ENCODE data around the gene CCNF.
A peak's percentile ranks its signal among the peaks of the same experiment; 100 is the strongest.
"Not testable (repeated sequence)": the region's sequence is repeated elsewhere in the genome, so short reads cannot be mapped to it uniquely, and the experiment has no call there.

Gene CCNF

DNA sequence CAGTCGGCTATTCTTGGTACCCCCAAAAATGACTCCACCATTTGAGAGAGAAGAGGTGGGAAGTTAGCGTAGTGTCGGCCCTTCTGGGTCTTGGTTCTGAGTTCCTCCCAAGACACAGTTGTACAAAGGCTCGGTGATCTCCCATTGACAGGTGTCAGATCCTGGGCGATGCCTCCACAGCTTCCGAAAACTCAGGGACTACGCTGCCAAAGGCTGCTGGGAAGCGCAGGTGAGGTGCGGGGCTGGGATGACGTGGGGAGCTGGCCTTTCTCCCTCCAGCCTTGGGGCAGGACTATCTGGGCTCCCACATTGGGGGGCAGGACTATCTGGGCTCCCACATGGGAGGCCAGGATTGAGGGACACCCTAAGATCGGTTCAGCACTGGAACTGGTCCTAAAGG is 10.4 kb downstream of the CCNF start:
- Mint-ChIP-seq H3K9me3 (no peaks in the 10 kb centered on the region), H3K4me1 (no peaks in the 10 kb centered on the region), H3K27ac (peak overlapping the region; percentile 59), H3K4me3 (no peak overlapping the region), H3K27me3 (ENCODE audit: low read depth, poor library complexity) (no peaks in the 10 kb centered on the region), H3K36me3 (ENCODE audit: low read depth) (peaks cover 57% of the 10 kb centered on the region)
- no peak for TF ChIP-seq CTCF (IDR thresholded peaks at IDR 0.05)
- no peak for DNase-seq

DNA sequence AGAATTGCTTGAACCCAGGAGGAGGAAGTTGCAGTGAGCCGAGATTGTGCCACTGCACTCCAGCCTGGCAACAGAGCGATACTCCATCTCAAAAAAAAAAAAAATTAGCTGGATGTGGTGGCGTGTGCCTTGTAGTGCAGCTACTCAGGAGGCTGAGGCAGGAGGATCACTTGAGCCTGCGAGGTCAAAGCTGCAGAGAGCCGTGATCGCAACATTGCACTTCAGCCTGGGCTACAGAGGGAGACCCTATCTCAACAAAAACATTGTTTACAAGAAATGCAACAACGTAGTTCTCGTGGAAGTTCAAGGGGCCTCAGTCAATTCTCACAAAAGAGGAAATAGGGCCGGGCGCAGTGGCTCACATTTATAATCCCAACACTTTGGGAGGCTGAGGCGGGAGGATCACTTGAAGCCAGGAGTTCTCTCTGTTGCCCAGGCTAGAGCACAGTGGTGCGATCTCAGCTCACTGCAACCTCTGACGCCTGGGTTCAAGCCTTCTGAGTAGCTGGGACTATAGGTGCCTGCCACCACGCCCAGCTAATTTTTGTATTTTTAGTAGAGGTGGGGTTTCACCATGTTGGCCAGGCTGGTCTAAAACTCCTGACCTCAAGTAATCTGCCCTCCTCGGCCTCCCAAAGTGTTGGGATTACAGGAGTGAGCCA is 12.0 kb downstream of the CCNF start:
- H3K27me3 Mint-ChIP-seq (ENCODE audit: low read depth, poor library complexity); H3K27ac Mint-ChIP-seq: not testable (repeated sequence)
- peaks cover 57% of the 10 kb centered on the region for H3K36me3 Mint-ChIP-seq (ENCODE audit: low read depth)

DNA sequence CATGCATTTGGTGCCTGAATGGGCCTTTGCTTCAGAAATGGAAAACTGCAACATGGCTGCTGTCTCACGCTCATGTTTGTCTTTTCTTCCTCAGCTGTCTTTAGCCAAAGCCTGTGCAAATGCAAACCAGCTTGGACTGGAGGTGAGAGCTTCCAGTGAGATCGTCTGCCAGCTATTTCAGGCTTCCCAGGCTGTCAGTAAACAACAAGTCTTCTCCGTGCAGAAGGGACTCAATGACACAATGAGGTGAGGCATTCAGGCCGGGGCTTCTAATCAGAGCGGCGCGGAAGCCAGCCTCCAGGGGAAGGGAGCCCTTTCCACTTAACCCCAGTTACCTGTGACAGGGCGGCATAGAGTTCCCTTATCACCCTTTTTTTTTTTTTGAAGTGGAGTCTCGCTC is 14.3 kb downstream of the CCNF start:
- Mint-ChIP-seq H3K27ac (peak overlapping the region; percentile 39), H3K4me1 (no peaks in the 10 kb centered on the region), H3K9me3 (no peaks in the 10 kb centered on the region), H3K27me3 (ENCODE audit: low read depth, poor library complexity) (no peaks in the 10 kb centered on the region), H3K36me3 (ENCODE audit: low read depth) (peaks cover 49% of the 10 kb centered on the region), H3K4me3 (no peak overlapping the region)
- TF ChIP-seq CTCF (IDR thresholded peaks at IDR 0.05), result no peak
- no peak for DNase-seq

More for the DNA sequence above, 12.0 kb downstream of the CCNF start:
- not testable (repeated sequence) for H3K9me3 Mint-ChIP-seq, DNase-seq, H3K4me3 Mint-ChIP-seq, H3K4me1 Mint-ChIP-seq

DNA sequence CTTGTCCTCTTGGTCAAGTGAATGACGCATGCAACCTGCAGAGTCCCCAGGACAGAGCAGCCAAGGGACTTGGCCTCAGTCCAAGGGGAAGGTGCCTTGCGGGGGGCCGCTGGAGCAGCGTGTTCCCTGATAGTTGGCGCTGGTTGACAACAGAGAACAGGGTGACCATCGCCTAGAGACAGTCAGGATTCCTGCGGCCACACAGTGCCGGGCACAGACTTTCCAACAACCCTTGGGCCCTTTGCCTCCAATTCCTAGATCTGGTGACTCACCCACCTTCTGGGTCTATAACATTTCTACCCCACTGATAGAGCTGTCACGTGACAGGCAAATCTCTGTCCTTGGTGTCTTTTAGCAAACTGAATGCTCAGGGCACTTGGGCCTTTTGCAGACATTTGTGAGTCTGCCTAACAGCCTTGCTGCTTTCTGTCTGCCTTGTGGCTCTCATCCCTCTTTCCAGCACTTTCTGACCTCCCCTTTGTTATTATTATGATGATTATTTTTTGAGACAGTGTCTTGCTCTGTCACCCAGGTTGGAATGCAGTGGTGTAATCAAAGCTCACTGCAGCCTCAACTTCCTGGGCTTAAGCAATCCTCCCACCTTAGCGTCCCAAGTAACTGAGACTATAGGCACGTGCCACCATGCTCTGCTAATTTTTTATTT is 18.8 kb downstream of the CCNF start:
- DNase-seq, result no peak
- peaks cover 53% of the 10 kb centered on the region for H3K36me3 Mint-ChIP-seq (ENCODE audit: low read depth)
- no peak overlapping the region for H3K27ac Mint-ChIP-seq
- no peaks in the 10 kb centered on the region for H3K4me1 Mint-ChIP-seq
- no peaks in the 10 kb centered on the region for H3K9me3 Mint-ChIP-seq
- H3K27me3 Mint-ChIP-seq (ENCODE audit: low read depth, poor library complexity), result no peaks in the 10 kb centered on the region
- H3K4me3 Mint-ChIP-seq, result no peak overlapping the region
- TF ChIP-seq CTCF (IDR thresholded peaks at IDR 0.05), result no peak

DNA sequence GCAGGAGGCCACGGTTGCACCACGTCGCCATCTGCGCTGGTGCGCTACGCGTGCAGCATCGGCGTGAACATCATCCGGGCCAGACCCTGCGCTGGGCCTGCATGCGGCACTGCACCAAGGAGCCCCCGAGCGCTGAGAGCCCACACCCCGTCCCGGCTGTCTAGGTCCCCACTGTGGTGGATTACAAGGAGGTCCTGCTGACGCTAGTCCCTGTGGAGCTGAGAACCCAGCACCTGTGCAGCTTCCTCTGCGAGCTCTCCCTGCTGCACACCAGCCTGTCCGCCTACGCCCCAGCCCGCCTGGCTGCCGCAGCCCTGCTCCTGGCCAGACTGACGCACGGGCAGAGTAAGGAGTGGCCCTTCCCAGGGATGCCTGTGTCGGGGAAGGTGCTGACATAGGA is 19.9 kb downstream of the CCNF start:
- DNase-seq, result no peak
- H3K4me1 Mint-ChIP-seq, result peaks cover 8% of the 10 kb centered on the region
- peaks cover 58% of the 10 kb centered on the region for H3K36me3 Mint-ChIP-seq (ENCODE audit: low read depth)
- H3K9me3 Mint-ChIP-seq, result no peaks in the 10 kb centered on the region
- H3K27ac Mint-ChIP-seq, result no peak overlapping the region
- H3K27me3 Mint-ChIP-seq (ENCODE audit: low read depth, poor library complexity), result no peaks in the 10 kb centered on the region
- no peak overlapping the region for H3K4me3 Mint-ChIP-seq
- no peak for TF ChIP-seq CTCF (IDR thresholded peaks at IDR 0.05)

DNA sequence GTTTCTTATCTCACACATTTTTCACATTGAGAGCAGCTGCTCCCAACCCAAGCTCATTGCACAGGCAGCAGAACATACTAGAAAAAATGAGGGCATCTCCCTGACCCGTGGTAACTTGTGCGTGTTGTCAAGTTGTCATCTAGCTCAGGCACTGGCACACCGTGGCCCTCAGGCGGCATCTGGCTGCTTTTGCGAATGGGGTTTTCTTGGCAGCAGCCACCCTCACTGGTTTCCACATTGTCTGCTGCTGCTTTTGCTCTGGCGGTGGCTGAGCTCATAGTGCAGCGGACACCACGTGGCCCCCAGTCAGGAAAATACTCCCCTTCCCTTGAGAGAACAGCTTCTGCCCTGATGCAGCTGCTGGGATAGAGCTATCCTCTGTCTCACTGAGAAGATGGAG is 21.3 kb downstream of the CCNF start:
- DNase-seq, result no peak
- Mint-ChIP-seq H3K27me3 (ENCODE audit: low read depth, poor library complexity) (peaks cover 2% of the 10 kb centered on the region), H3K4me3 (no peak overlapping the region), H3K36me3 (ENCODE audit: low read depth) (peaks cover 48% of the 10 kb centered on the region), H3K27ac (no peak overlapping the region), H3K4me1 (peaks cover 8% of the 10 kb centered on the region), H3K9me3 (no peaks in the 10 kb centered on the region)
- no peak for TF ChIP-seq CTCF (IDR thresholded peaks at IDR 0.05)

Data from nephron progenitor cell (in vitro differentiated cells).